GM23338 (cell line): ENCODE measurements around the gene CCL17. TPM values are rescaled to one million over a fixed set of nuclear protein-coding genes. Genes with fewer than 3 reads are reported as not detected.
A peak's percentile ranks its signal among the peaks of the same experiment; 100 is the strongest.

Source experiments
- ATAC-seq: fragments of 200-7000 bp; cut with Tn5 transposase; 3 replicates; pipeline ENCODE4 v1.9.1; 2020
- DNase-seq: peaks from one replicate; pipeline ENCODE4 v3.0.0-alpha.2; 2015; ENCODE audit warnings: low spot score
- H2AFZ ChIP-seq: fragments of 200-600 bp; sonication (generic); 2 replicates; pipeline ENCODE4 v1.8.0; 2016; ENCODE audit warnings: antibody characterized with exemption, mild to moderate bottlenecking, moderate library complexity
- H3F3A ChIP-seq: fragments of 200-600 bp; sonication (generic); replicated peaks from 2 replicates; pipeline ENCODE4 v1.8.0; 2017; ENCODE audit warnings: antibody characterized with exemption, mixed run types, low read depth
- H3K27ac ChIP-seq: fragments of 200-600 bp; sonication (generic); 2 replicates; pipeline ENCODE4 v1.6.1; 2016; ENCODE audit warnings: low read depth
- H3K27me3 ChIP-seq: fragments of 200-600 bp; sonication (generic); 2 replicates; pipeline ENCODE4 v1.8.0; 2016; ENCODE audit warnings: mild to moderate bottlenecking, mixed run types, moderate library complexity; ENCODE audit not compliant: insufficient read depth
- H3K36me3 ChIP-seq: fragments of 200-600 bp; sonication (generic); 2 replicates; pipeline ENCODE4 v1.8.0; 2016; ENCODE audit warnings: mild to moderate bottlenecking; ENCODE audit not compliant: insufficient read depth
- H3K4me1 ChIP-seq: fragments of 200-600 bp; sonication (generic); 2 replicates; pipeline ENCODE4 v1.8.0; 2016; ENCODE audit warnings: mild to moderate bottlenecking, moderate library complexity; ENCODE audit not compliant: insufficient read depth
- H3K4me2 ChIP-seq: fragments of 200-600 bp; sonication (generic); 2 replicates; pipeline ENCODE4 v1.7.1; 2017; ENCODE audit warnings: mixed run types
- H3K4me3 ChIP-seq: fragments of 200-600 bp; sonication (generic); 2 replicates; pipeline ENCODE4 v1.6.1; 2016; ENCODE audit warnings: mixed run types
- H3K79me2 ChIP-seq: fragments of 200-600 bp; sonication (generic); replicated peaks from 2 replicates; pipeline ENCODE4 v1.8.0; 2017; ENCODE audit warnings: mild to moderate bottlenecking; ENCODE audit not compliant: insufficient read depth
- H3K9me2 ChIP-seq: fragments of 200-600 bp; sonication (generic); 2 replicates; pipeline ENCODE4 v1.8.0; 2017; ENCODE audit not compliant: insufficient read depth
- H4K20me1 ChIP-seq: fragments of 200-600 bp; sonication (generic); replicated peaks from 2 replicates; pipeline ENCODE4 v1.8.0; 2017; ENCODE audit warnings: mild to moderate bottlenecking; ENCODE audit not compliant: insufficient read depth
- H3K27ac Mint-ChIP-seq: 2 replicates; pipeline ENCODE4 v1.8.0; 2020; ENCODE audit warnings: inconsistent platforms, mild to moderate bottlenecking, moderate library complexity, mixed read lengths
- H3K27me3 Mint-ChIP-seq: 3 replicates; pipeline ENCODE4 v1.8.0; 2022; ENCODE audit warnings: low read depth, mild to moderate bottlenecking, moderate library complexity, mixed read lengths, inconsistent platforms; ENCODE audit not compliant: insufficient read depth, poor library complexity
- H3K36me3 Mint-ChIP-seq: 3 replicates; pipeline ENCODE4 v1.8.0; 2021; ENCODE audit warnings: low read depth, mild to moderate bottlenecking, inconsistent platforms, moderate library complexity, mixed read lengths
- H3K4me1 Mint-ChIP-seq: 3 replicates; pipeline ENCODE4 v1.8.0; 2020; ENCODE audit warnings: mild to moderate bottlenecking, inconsistent platforms, mixed read lengths
- H3K4me3 Mint-ChIP-seq: 3 replicates; pipeline ENCODE4 v1.8.0; 2021; ENCODE audit warnings: moderate library complexity, mild to moderate bottlenecking, inconsistent platforms, mixed read lengths
- H3K9me3 Mint-ChIP-seq: 3 replicates; pipeline ENCODE4 v1.8.0; 2020; ENCODE audit warnings: moderate library complexity, mild to moderate bottlenecking, inconsistent platforms, mixed read lengths
- CREB1 ChIP-seq: fragments of 250-450 bp; sonication (Bioruptor Pico); IDR thresholded peaks from 2 replicates; pipeline ENCODE4 v1.5.0; 2020; ENCODE audit warnings: low read depth, mild to moderate bottlenecking, moderate library complexity
- CTCF ChIP-seq, 2 experiments: fragments of 200-600 bp in 1 of 2; sonication (generic) in 1 of 2; conservative IDR thresholded peaks; 2 replicates each; pipeline versions ENCODE4 v1.5.1 to v1.6.1; 2016 to 2017; ENCODE audit warnings: antibody characterized with exemption in 2 of 2, low read depth in 2 of 2, mild to moderate bottlenecking in 2 of 2, moderate library complexity in 1 of 2
- EZH2 ChIP-seq: fragments of 200-600 bp; sonication (generic); IDR thresholded peaks from one replicate; pipeline ENCODE4 v1.8.0; 2017; ENCODE audit warnings: antibody characterized with exemption, mild to moderate bottlenecking, low read depth; ENCODE audit not compliant: unreplicated experiment
- EZH2phosphoT487 ChIP-seq: fragments of 200-600 bp; sonication (generic); IDR thresholded peaks from one replicate; pipeline ENCODE4 v1.8.1; 2018; ENCODE audit warnings: antibody characterized with exemption; ENCODE audit not compliant: unreplicated experiment
- POLR2AphosphoS5 ChIP-seq: IDR thresholded peaks from 2 replicates; pipeline ENCODE4 v1.6.1; 2016; ENCODE audit warnings: antibody characterized with exemption, low read depth
- ZNF331 ChIP-seq: fragments of 250-450 bp; sonication (Bioruptor Pico); IDR thresholded peaks from 2 replicates; pipeline ENCODE4 v1.5.0; 2020; ENCODE audit warnings: low read depth, mild to moderate bottlenecking, moderate library complexity
- polyA plus RNA-seq: library from polyadenylated mRNA; unstranded; fragments of >200 nt; fragmentation: Nextera tagmentation; extraction: Ambion mirVana; gene quantifications from 2 replicates; pipeline ENCODE4 v1.2.1, GENCODE V29; 2016
- total RNA-seq: library from RNA; depleted of rRNA; stranded (reverse); fragments of >200 nt; shearing (Covaris generic); gene quantifications from 2 replicates; pipeline ENCODE4 v1.2.3, GENCODE V29; 2014
- TF ChIP-seq, protein P1 (sequence below): IDR thresholded peaks from 2 replicates; pipeline ENCODE4 v1.6.1; 2016; ENCODE audit warnings: antibody characterized with exemption

CCL17 gene
- total and polyA plus RNA-seq, 2 experiments from 2014 or later = not detected

DNA sequence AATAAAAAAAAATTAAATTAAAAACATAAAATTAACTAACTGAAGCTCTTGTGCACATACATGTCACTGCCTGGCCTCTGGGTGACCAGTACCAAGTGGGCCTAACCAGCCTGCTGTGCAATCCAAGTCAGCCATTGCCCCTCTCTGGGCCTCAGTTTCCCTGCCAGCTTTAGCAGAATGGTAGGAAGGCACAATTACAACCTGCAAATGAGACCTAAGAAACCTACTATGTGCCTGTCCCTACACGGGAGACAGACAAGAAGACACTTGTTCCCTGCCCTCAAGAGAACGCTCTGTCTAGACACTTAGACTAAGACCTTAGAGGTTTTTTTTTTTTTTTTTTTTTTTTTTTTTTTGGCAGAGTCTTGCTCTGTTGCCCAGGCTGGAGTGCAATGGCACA is 40.9 kb downstream of the CCL17 start (continued):
- TF ChIP-seq CTCF (conservative IDR thresholded peaks at IDR 0.05; ENCODE audit: low read depth in 2 of 2) (no peak), POLR2AphosphoS5 (no peak), CREB1 (no peak)
- TF ChIP-seq, protein P1, sequence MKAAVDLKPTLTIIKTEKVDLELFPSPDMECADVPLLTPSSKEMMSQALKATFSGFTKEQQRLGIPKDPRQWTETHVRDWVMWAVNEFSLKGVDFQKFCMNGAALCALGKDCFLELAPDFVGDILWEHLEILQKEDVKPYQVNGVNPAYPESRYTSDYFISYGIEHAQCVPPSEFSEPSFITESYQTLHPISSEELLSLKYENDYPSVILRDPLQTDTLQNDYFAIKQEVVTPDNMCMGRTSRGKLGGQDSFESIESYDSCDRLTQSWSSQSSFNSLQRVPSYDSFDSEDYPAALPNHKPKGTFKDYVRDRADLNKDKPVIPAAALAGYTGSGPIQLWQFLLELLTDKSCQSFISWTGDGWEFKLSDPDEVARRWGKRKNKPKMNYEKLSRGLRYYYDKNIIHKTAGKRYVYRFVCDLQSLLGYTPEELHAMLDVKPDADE = no peak

DNA sequence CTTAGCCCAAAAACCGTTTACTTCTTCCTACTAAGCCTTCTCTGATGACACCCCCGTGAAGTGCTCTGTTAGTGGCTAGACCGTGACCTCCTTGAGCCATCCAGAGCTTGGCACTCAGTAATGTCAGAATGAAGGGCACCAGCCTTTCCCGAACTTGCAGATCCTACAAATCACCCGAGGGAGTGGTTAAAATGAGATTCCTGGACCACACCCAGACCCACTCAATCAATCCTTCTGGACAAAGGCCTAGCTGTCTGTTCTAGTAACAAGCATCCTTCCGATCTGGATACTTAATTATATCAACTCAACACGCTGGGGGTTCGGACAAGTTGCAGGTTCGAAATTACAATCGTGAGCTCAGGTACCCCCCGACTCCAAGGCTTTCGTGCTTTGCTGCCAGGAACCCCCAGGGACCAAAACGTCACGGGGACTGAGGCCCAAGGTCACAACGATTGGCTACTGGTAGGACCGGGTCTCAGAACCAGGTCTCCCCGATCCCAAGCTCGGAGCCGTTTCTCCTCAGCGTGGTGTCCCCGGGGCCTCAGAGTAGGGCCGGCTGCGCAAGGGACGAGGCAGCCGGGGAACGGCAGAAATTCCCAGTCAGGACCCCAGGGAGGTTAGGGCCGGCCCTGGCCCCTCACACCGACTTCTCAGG is 42.1 kb downstream of the CCL17 start:
- Mint-ChIP-seq H3K9me3 (no peaks in the 10 kb centered on the region), H3K36me3 (peaks cover 11% of the 10 kb centered on the region), H3K27ac (peak overlapping the region; percentile 93), H3K4me1 (peaks cover 7% of the 10 kb centered on the region), H3K4me3 (peak overlapping the region; percentile 94), H3K27me3 (peaks cover 14% of the 10 kb centered on the region)
- Histone ChIP-seq H3K4me1 (peaks cover 7% of the 10 kb centered on the region; the same call in 1 of the 2 replicates), H3K36me3 (peaks cover 7% of the 10 kb centered on the region), H4K20me1 (no peaks in the 10 kb centered on the region; the same call in 1 of the 2 replicates), H3K9me2 (no peaks in the 10 kb centered on the region), H3K4me3 (peak overlapping the region; percentile 96), H2AFZ (peak overlapping the region; percentile 94), H3K27ac (peak overlapping the region; percentile 83; the same call in 1 of the 2 replicates), H3K79me2 (peaks cover 59% of the 10 kb centered on the region), H3K4me2 (peak overlapping the region; percentile 95), H3K27me3 (no peaks in the 10 kb centered on the region), H3F3A (no peaks in the 10 kb centered on the region)
- peak; percentile 54 for ATAC-seq
- DNase-seq = peak; percentile 56
- TF ChIP-seq, protein P1 = no peak
- TF ChIP-seq EZH2 = no peak
- TF ChIP-seq POLR2AphosphoS5 = no peak
- no peak for TF ChIP-seq ZNF331 (CRISPR knock-in tag)
- TF ChIP-seq EZH2phosphoT487 = no peak
- TF ChIP-seq CREB1 = no peak
